WERI-Rb-1 (cell line): ENCODE measurements around the gene SET.
A peak's percentile ranks its signal among the peaks of the same experiment; 100 is the strongest.
"Not testable (repeated sequence)": the region's sequence is repeated elsewhere in the genome, so short reads cannot be mapped to it uniquely, and the experiment has no call there.

Experiments
- DNase-seq: peaks from one replicate; pipeline ENCODE4 v3.0.0-alpha.2; 2020
- H3K27ac ChIP-seq: fragments of 250-450 bp; sonication (Bioruptor Pico); 2 replicates; pipeline ENCODE4 v1.5.1; 2020; ENCODE audit warnings: mild to moderate bottlenecking, moderate library complexity
- H3K27me3 ChIP-seq: fragments of 250-450 bp; sonication (Bioruptor Pico); 2 replicates; pipeline ENCODE4 v1.5.1; 2021; ENCODE audit warnings: mild to moderate bottlenecking, low read depth, moderate library complexity; ENCODE audit not compliant: insufficient read depth, severe bottlenecking
- H3K36me3 ChIP-seq: fragments of 250-450 bp; sonication (Bioruptor Pico); 2 replicates; pipeline ENCODE4 v1.5.1; 2020; ENCODE audit warnings: mild to moderate bottlenecking, moderate library complexity
- H3K4me3 ChIP-seq: 2 replicates; pipeline ENCODE4 v1.5.1; 2011; ENCODE audit warnings: low read depth, mild to moderate bottlenecking, control low read depth, low read length
- H3K9me3 ChIP-seq: fragments of 250-450 bp; sonication (Bioruptor Pico); 2 replicates; pipeline ENCODE4 v1.5.1; 2021; ENCODE audit warnings: mild to moderate bottlenecking, moderate library complexity; ENCODE audit not compliant: severe bottlenecking
- CTCF ChIP-seq: IDR thresholded peaks from 2 replicates; pipeline ENCODE4 v1.5.1; 2011; ENCODE audit warnings: low read depth, mild to moderate bottlenecking, control low read depth, inconsistent platforms, low read length

Gene SET

GRCh38 chr9:128651798-128652197, 37.2 kb upstream of the SET start:
- Histone ChIP-seq H3K4me3 (no peak overlapping the region), H3K36me3 (peaks cover 43% of the 10 kb centered on the region), H3K27me3 (no peaks in the 10 kb centered on the region), H3K9me3 (no peaks in the 10 kb centered on the region), H3K27ac (no peak overlapping the region)
- TF ChIP-seq CTCF, result no peak
- DNase-seq, result no peak

DNA sequence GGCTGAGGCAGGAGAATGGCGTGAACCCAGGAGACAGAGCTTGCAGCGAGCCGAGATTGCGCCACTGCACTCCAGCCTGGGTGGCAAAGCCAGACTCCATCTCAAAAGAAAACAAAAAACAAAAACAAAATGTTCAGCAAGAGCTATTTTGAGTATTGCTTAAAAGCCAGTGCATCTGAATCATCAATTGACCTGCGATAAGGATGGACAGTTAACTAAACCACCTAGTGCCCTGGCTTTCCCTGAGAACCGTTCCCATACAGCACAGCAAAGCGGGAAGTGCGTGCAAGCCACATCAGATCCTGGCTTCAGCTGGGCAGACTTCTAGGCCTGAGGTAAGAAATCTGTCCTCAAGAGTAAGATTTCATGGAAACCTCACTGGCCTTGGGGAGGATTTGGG, 35.1 kb upstream of the SET start:
- Histone ChIP-seq H3K36me3 (peaks cover 27% of the 10 kb centered on the region), H3K4me3 (no peak overlapping the region), H3K9me3 (no peaks in the 10 kb centered on the region), H3K27ac (no peak overlapping the region), H3K27me3 (no peaks in the 10 kb centered on the region)
- DNase-seq, result no peak
- TF ChIP-seq CTCF, result no peak

DNA sequence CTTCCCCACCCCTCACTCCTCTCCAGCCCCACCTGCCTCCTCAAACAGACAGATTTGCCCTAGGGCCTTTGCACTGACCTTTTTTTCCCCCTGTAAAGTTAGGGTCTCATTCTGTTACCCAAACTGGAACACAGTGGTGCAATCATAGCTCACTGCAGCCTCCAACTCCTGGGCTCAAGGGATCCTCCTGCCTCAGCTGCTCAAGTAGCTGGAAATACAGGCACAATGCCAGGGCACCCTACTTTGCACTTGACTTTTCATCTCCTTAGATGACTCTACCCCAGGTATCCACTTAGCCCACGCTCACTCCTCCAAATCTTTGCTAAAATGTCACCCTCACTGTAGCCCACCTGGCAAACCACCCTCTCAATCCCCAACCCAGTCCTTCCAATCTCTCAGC, 34.5 kb upstream of the SET start:
- no peak for TF ChIP-seq CTCF
- H3K27ac ChIP-seq, result no peak overlapping the region
- no peak overlapping the region for H3K4me3 ChIP-seq
- peaks cover 23% of the 10 kb centered on the region for H3K36me3 ChIP-seq
- no peaks in the 10 kb centered on the region for H3K9me3 ChIP-seq
- DNase-seq, result no peak
- H3K27me3 ChIP-seq, result no peaks in the 10 kb centered on the region

GRCh38 chr9:128656416-128657343, 32.3 kb upstream of the SET start, which contains the start of gene DYNC2I2:
Gene DYNC2I2, minus strand, starts transcription at chr9:128656847. Its CDS starts 121 bp downstream, at chr9:128656726.
- TF ChIP-seq CTCF, result no peak

DNA sequence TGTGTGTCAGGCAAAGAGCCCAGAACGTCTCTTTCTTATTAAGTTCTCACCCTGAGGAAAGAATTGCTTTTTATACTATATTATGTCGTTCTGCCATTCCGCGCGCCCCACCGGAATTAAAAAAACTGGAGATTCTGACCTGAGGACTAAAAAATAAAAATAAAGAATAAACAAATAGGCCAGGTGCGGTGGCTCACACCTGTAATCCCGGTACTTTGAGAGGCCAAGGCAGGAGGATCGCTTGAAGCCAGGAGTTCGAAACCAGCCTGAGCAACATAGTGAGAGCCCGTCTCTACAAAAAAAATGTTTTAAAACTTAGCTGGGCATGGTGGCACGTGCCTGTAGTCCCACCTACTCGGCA, 31.7 kb upstream of the SET start:
- H3K4me3 ChIP-seq, result peak overlapping the region; percentile 71
- TF ChIP-seq CTCF, result no peak
- no peak for DNase-seq

More at GRCh38 chr9:128656416-128657343, 32.3 kb upstream of the SET start, which contains the start of gene DYNC2I2:
- no peaks in the 10 kb centered on the region for H3K27me3 ChIP-seq
- H3K4me3 ChIP-seq, result peak within 1 kb of the TSS; percentile 71
- DNase-seq, result peak; percentile 97
- H3K27ac ChIP-seq, result peak within 1 kb of the TSS; percentile 100
- no peaks in the 10 kb centered on the region for H3K9me3 ChIP-seq
- H3K36me3 ChIP-seq, result peaks cover 23% of the 10 kb centered on the region

DNA sequence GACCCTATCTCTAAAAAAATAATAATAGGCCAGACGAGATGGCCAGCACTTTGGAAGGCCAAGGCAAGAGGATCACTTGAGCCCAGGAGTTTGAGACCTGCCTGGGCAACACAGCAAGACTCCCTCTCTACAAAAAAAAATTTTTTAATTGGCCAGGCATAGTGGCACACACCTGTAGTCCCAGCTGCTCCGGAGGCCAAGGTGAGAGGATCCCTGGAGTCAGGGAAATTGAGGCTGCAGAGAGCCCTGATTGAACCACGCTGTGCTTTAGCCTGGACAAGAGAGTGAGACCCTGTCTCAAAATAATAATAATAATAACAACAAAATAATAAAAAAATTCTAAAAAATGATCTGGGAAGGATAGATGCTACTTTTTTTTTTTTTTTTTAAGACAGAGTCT, 31.2 kb upstream of the SET start:
- peak overlapping the region; percentile 100 for H3K27ac ChIP-seq
- DNase-seq, result no peak
- no peak overlapping the region for H3K4me3 ChIP-seq
- no peaks in the 10 kb centered on the region for H3K27me3 ChIP-seq
- H3K36me3 ChIP-seq, result peaks cover 19% of the 10 kb centered on the region
- no peaks in the 10 kb centered on the region for H3K9me3 ChIP-seq
- TF ChIP-seq CTCF, result no peak

More for the DNA sequence above, 31.7 kb upstream of the SET start:
- Histone ChIP-seq H3K36me3 (peaks cover 19% of the 10 kb centered on the region), H3K27ac (peak overlapping the region; percentile 100), H3K27me3 (no peaks in the 10 kb centered on the region), H3K9me3 (no peaks in the 10 kb centered on the region)

GRCh38 chr9:128666481-128666941, 22.5 kb upstream of the SET start:
- H3K36me3 ChIP-seq, H3K27me3 ChIP-seq, H3K4me3 ChIP-seq, DNase-seq, H3K9me3 ChIP-seq, H3K27ac ChIP-seq: not testable (repeated sequence)
